Ovary (tissue), 9 donors: Measurements from ENCODE around the gene SOX12. TPM values are rescaled to one million over a fixed set of nuclear protein-coding genes. Genes with fewer than 3 reads are reported as not detected.

ENCODE experiments used
- DNase-seq, 5 donors: peaks; one replicate each; pipeline ENCODE4 v3.0.0-alpha.2; 2019 to 2020
- H3K27ac ChIP-seq, 2 donors: fragments of 200-600 bp; one replicate each; pipeline versions ENCODE4 v1.5.1 to v1.8.0; 2019 to 2022
- H3K27me3 ChIP-seq: fragments of 200-600 bp; one replicate; pipeline ENCODE4 v1.8.0; 2022
- H3K36me3 ChIP-seq: fragments of 200-600 bp; sonication (generic); one replicate; pipeline ENCODE4 v1.5.1; 2019
- H3K4me1 ChIP-seq: one replicate; pipeline ENCODE4 v1.8.1; 2013; ENCODE audit warnings: mild to moderate bottlenecking, moderate library complexity; ENCODE audit not compliant: insufficient read depth
- H3K4me3 ChIP-seq: fragments of 200-600 bp; sonication (generic); one replicate; pipeline ENCODE4 v1.5.1; 2017
- H3K9me3 ChIP-seq, 2 donors: fragments of 200-600 bp in 1 of 2; sonication (generic) in 1 of 2; one replicate each; pipeline versions ENCODE4 v1.5.1 to v1.8.1; 2013 to 2019; ENCODE audit warnings: mild to moderate bottlenecking in 1 of 2, moderate library complexity in 1 of 2
- CTCF ChIP-seq, 3 donors: fragments of 450-650 bp in 2 of 3; fragments of 200-600 bp in 1 of 3; IDR thresholded peaks; one replicate each; pipeline versions ENCODE4 v1.5.1 to v1.8.0; 2016 to 2022; ENCODE audit warnings: antibody characterized with exemption in 3 of 3, mild to moderate bottlenecking in 1 of 3
- EP300 ChIP-seq: sonication (generic); formaldehyde crosslinking; IDR thresholded peaks from one replicate; pipeline ENCODE4 v1.6.1; 2017; ENCODE audit warnings: antibody characterized with exemption
- POLR2A ChIP-seq: fragments of 450-650 bp; IDR thresholded peaks from one replicate; pipeline ENCODE4 v1.6.1; 2017; ENCODE audit warnings: antibody characterized with exemption, mild to moderate bottlenecking, moderate library complexity
- WGBS, 3 donors: extraction: QIAGEN DNeasy Blood & Tissue Kit in 1 of 3; methylation state at CpG; one replicate each; pipeline versions ENCODE4 v1.1.5 to v1.1.7; 2013 to 2017; 5-methylcytosine and 5-hydroxymethylcytosine counted together
- intact Hi-C, 4 donors: fragments of 100-400 bp; cut with DNase I; formaldehyde crosslinking; loops; one replicate each; pipeline versions ENCODE4 v1.11.0 to v1.15.1; 2022 to 2023
- polyA plus RNA-seq, 2 donors: library from polyadenylated mRNA; stranded (reverse); fragments of 200-250 nt in 1 of 2; fragments of 350-450 nt in 1 of 2; fragmentation: Illumina TruSeq in 1 of 2; extraction: RNeasy Lipid Tissue Mini Kit (QIAGEN cat#74804) in 1 of 2; gene quantifications; one replicate each; pipeline ENCODE4 v1.2.3, GENCODE V29; 2013 to 2014
- total RNA-seq, 7 donors: library from RNA; depleted of rRNA in 2 of 7; stranded (reverse); fragments of >200 nt in 2 of 7; fragmentation: NEBNext Ultra II Directional in 3 of 7; extraction: Animal tissue kit (Norgen Biotek cat#: 25700) in 3 of 7; gene quantifications; one replicate each; pipeline versions ENCODE4 v1.1.0 to v1.2.4, GENCODE V29; 2016 to 2023
- donor health status: DM: no; HTN: no; CAD: no; lungs with moderate emphysema.
- donor health status: DM: no; HTN: no; CAD: no.
- donor health status: Bipolar disorder and iron deficiency.
- donor health status: DM: yes; HTN: yes; CAD: no.
- donor health status: DM: no; HTN: no; CAD: no.
- donor health status: DM: yes; HTN: yes; CAD: no.

Gene SOX12
- total and polyA plus RNA-seq, 9 donors: 4.1 to 34.1 (median 21.3) TPM

- TF ChIP-seq CTCF (IDR thresholded peaks at IDR 0.05) (no peak), POLR2A (no peak), EP300 (no peak)
- 95 to 98% (median 97%) methylated on average over 2 of the region's 2 CpGs for WGBS, 3 donors
Observed at GRCh38 chr20:316316-317068, 8.9 kb upstream of the SOX12 start.

GRCh38 chr20:324177-325044, 941 bp upstream of the SOX12 start:
- peaks cover 5% of the 10 kb centered on the region for H3K4me1 ChIP-seq
- peak; percentile 57 for TF ChIP-seq POLR2A
- peak in 2 of 3 donors; percentile 20 to 31 for TF ChIP-seq CTCF (IDR thresholded peaks at IDR 0.05)
- TF ChIP-seq EP300: no peak
- WGBS, 3 donors: 0 to 1% (median 1%) methylated on average over 33 to 69 of the region's 69 CpGs
- peak; percentile 87 to 94 (median 92) for DNase-seq
- peak overlapping the region; percentile 69 for H3K4me3 ChIP-seq
- H3K27ac ChIP-seq: peak overlapping the region; percentile 23 to 97
- no peaks in the 10 kb centered on the region for H3K9me3 ChIP-seq
- no peaks in the 10 kb centered on the region for H3K36me3 ChIP-seq
- no peaks in the 10 kb centered on the region for H3K27me3 ChIP-seq
- intact Hi-C loops: loop anchor here in 2 of 4 donors (1.0 to 10.0 kb wide), 2 partner anchors 27 to 1060 kb away; partner anchors contain the start of gene ZCCHC3 (in 1 of the 2)

More at GRCh38 chr20:316316-317068, 8.9 kb upstream of the SOX12 start:
- H3K36me3 ChIP-seq: no peaks in the 10 kb centered on the region
- H3K27ac ChIP-seq: no peak overlapping the region
- no peak overlapping the region for H3K4me3 ChIP-seq
- intact Hi-C loops: no loop called here
- no peaks in the 10 kb centered on the region for H3K4me1 ChIP-seq
- H3K27me3 ChIP-seq: no peaks in the 10 kb centered on the region
- DNase-seq: no peak
- no peaks in the 10 kb centered on the region for H3K9me3 ChIP-seq

GRCh38 chr20:325889-326644, 715 bp downstream of the SOX12 start:
- 0 to 1% (median 1%) methylated on average over 31 to 103 of the region's 103 CpGs for WGBS, 3 donors
- intact Hi-C loops: loop anchor here in 2 of 4 donors (1.0 to 10.0 kb wide), 2 partner anchors 29 to 1059 kb away; partner anchors contain the start of gene ZCCHC3 (in 1 of the 2)
- peak; percentile 70 to 86 (median 80) for DNase-seq
- peak overlapping the region; percentile 69 for H3K4me3 ChIP-seq
- no peaks in the 10 kb centered on the region for H3K27me3 ChIP-seq
- no peaks in the 10 kb centered on the region for H3K36me3 ChIP-seq
- H3K9me3 ChIP-seq: no peaks in the 10 kb centered on the region
- peak overlapping the region; percentile 91 to 97 for H3K27ac ChIP-seq
- TF ChIP-seq CTCF (IDR thresholded peaks at IDR 0.05) (peak in 1 of 3 donors; percentile 14), EP300 (no peak), POLR2A (no peak)
- peaks cover 5% of the 10 kb centered on the region for H3K4me1 ChIP-seq
